K562 (cell line): ENCODE results near the gene SNX25. TPM values are rescaled to one million over a fixed set of nuclear protein-coding genes. Genes with fewer than 3 reads are reported as not detected.

Experiments
- CXXC5 ChIP-seq: fragments of 250-450 bp; sonication (Bioruptor Pico); IDR thresholded peaks from 2 replicates; pipeline ENCODE4 v1.8.0; 2022; ENCODE audit warnings: inconsistent platforms, mild to moderate bottlenecking, moderate library complexity
- EP400 ChIP-seq: fragments of 450-650 bp; IDR thresholded peaks from 2 replicates; pipeline ENCODE4 v1.6.1; 2017; ENCODE audit warnings: antibody characterized with exemption, mild to moderate bottlenecking, moderate library complexity
- THRA ChIP-seq: fragments of 450-650 bp; IDR thresholded peaks from 2 replicates; pipeline ENCODE4 v1.6.1; 2017; ENCODE audit warnings: mild to moderate bottlenecking, moderate library complexity
- ZNF280A ChIP-seq: fragments of 450-650 bp; IDR thresholded peaks from 2 replicates; pipeline ENCODE4 v1.6.1; 2018; ENCODE audit warnings: mild to moderate bottlenecking, low read depth; ENCODE audit not compliant: partially characterized antibody
- ZNF316 ChIP-seq: fragments of 450-650 bp; IDR thresholded peaks from 2 replicates; pipeline ENCODE4 v1.6.1; 2016
- ZNF740 ChIP-seq, 3 experiments: fragments of 200-800 bp in 1 of 3; sonication (Bioruptor generic) in 1 of 3; sonication (generic) in 1 of 3; formaldehyde crosslinking in 1 of 3; IDR thresholded peaks; 2 replicates each; pipeline versions ENCODE4 v1.6.1 to v1.8.0; 2016 to 2022; ENCODE audit warnings: mild to moderate bottlenecking in 2 of 3, missing compliant biosample characterization in 2 of 3, missing genetic modification characterization in 2 of 3, missing genetic modification reagents in 1 of 3
- ZNF780A ChIP-seq: fragments of 250-450 bp; sonication (Bioruptor Pico); IDR thresholded peaks from 2 replicates; pipeline ENCODE4 v1.5.0; 2021; ENCODE audit warnings: mild to moderate bottlenecking
- polyA plus RNA-seq, 8 experiments: library from polyadenylated mRNA; depleted of rRNA in 4 of 8; stranded (reverse) in 5 of 8; unstranded in 3 of 8; fragments of >200 nt; fragmentation: Nextera tagmentation in 2 of 8; fragmentation: Illumina TruSeq in 1 of 8; extraction: Ambion mirVana in 2 of 8; extraction: Trizol in 1 of 8; gene quantifications; 2 replicates each; pipeline versions ENCODE4 v1.2.1 to v1.2.3, GENCODE V29; 2011 to 2014; ENCODE audit warnings: inconsistent platforms in 1 of 8, missing spikeins in 1 of 8
- total RNA-seq, 7 experiments: library from RNA; depleted of rRNA in 6 of 7; stranded (reverse); fragments of >200 nt in 6 of 7; fragmentation: Illumina TruSeq in 2 of 7; extraction: Trizol in 2 of 7; gene quantifications; 2 replicates each; pipeline versions ENCODE4 v1.2.1 to v1.2.3, GENCODE V29; 2011 to 2021; ENCODE audit warnings: low replicate concordance in 1 of 7
- TF ChIP-seq, protein P1 (sequence below), 3 experiments: fragments of 200-800 bp in 1 of 3; fragments of 250-450 bp in 1 of 3; fragments of 450-650 bp in 1 of 3; sonication (Bioruptor Pico) in 1 of 3; sonication (Bioruptor generic) in 1 of 3; formaldehyde crosslinking in 1 of 3; IDR thresholded peaks; 2 replicates each; pipeline versions ENCODE4 v1.6.1 to v1.8.0; 2016 to 2022; ENCODE audit warnings: mild to moderate bottlenecking in 2 of 3, missing genetic modification characterization in 2 of 3, missing compliant biosample characterization in 1 of 3, moderate library complexity in 1 of 3

The SNX25 gene
- total and polyA plus RNA-seq, 9 of the 15 experiments (the other 6 are each of a cell fraction or from before 2014, with no cell fraction given): 2.5 to 23.4 (median 13.3) TPM

- TF ChIP-seq THRA (no peak), ZNF316 (peak; percentile 54; the same call in 1 of the 2 replicates), CXXC5 (CRISPR knock-in tag) (no peak), EP400 (no peak), ZNF780A (CRISPR knock-in tag) (no peak), ZNF280A (no peak), ZNF740 (CRISPR knock-in tag; IDR thresholded peaks at IDR 0.05) (no peak), ZNF740 (tag; IDR thresholded peaks at IDR 0.05) (no peak)
- TF ChIP-seq, protein P1, sequence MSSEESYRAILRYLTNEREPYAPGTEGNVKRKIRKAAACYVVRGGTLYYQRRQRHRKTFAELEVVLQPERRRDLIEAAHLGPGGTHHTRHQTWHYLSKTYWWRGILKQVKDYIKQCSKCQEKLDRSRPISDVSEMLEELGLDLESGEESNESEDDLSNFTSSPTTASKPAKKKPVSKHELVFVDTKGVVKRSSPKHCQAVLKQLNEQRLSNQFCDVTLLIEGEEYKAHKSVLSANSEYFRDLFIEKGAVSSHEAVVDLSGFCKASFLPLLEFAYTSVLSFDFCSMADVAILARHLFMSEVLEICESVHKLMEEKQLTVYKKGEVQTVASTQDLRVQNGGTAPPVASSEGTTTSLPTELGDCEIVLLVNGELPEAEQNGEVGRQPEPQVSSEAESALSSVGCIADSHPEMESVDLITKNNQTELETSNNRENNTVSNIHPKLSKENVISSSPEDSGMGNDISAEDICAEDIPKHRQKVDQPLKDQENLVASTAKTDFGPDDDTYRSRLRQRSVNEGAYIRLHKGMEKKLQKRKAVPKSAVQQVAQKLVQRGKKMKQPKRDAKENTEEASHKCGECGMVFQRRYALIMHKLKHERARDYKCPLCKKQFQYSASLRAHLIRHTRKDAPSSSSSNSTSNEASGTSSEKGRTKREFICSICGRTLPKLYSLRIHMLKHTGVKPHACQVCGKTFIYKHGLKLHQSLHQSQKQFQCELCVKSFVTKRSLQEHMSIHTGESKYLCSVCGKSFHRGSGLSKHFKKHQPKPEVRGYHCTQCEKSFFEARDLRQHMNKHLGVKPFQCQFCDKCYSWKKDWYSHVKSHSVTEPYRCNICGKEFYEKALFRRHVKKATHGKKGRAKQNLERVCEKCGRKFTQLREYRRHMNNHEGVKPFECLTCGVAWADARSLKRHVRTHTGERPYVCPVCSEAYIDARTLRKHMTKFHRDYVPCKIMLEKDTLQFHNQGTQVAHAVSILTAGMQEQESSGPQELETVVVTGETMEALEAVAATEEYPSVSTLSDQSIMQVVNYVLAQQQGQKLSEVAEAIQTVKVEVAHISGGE (CRISPR knock-in tag; IDR thresholded peaks at IDR 0.05): no peak
These were observed 172.1 kb downstream of the SNX25 start (continued) for GRCh38 chr4:185381288-185382196.
